ENCODE measurements around the gene TCF12. TPM values are rescaled to one million over a fixed set of nuclear protein-coding genes. Genes with fewer than 3 reads are reported as not detected.

The TCF12 gene
- total and polyA plus RNA-seq, 2 of the 8 experiments (the other 6 are each of a cell fraction or from before 2014, with no cell fraction given) = 85.8 to 101 TPM

DNA sequence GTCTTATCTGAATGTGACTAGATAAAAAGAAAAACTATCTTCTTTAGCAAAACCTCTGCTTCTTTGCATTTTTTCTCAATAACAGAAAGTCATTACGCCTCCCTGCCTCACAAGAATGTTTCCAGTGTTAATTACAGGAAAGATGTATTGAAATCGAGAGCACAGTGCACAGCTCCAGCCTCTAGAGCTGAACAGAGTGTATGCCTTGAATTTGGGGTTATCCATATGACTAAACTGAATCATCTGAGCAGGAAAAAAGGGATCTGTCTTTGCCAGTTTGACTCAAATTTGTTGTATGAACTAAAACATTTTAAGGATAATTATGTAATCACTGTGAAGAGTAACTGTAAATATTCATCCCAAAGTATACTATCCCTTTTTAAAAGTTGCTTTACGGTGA, 308.7 kb downstream of the TCF12 start (continued):
- no peak for TF ChIP-seq CHD7 (IDR thresholded peaks at IDR 0.05; ENCODE audit: insufficient replicate concordance, low read length)
